ENCODE measurements around the gene FAM181B. TPM values are rescaled to one million over a fixed set of nuclear protein-coding genes. Genes with fewer than 3 reads are reported as not detected.

The FAM181B gene
- total RNA-seq, 2 experiments from 2014 or later, result not detected

DNA sequence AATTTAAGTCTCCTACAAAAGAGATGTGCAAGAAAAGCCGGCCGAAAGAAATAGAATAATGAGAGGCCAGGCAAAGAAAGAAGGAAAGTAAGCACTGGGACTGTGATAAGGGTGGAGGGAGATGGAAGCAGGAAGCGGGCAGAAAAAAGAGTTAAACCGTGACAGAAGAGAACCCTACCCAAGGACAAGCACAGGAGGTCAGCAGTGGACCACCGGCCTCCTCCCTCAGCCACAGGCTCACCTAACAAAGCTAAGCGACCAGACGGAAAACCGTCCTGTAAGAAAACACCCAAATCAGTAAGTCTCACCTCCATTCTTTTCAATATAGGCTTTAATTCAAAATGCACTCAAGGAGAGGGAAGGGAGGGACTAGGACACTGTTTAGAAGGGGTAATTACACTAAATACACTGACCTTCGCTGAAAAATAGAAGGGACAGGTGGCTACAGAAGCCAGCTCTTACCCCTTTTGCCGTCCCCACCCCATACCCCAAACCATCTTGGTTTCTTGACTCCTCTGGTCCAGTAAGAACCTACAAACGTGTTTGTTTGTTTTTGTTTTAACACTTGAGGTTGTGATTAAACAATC, 1.9 kb downstream of the FAM181B start:
- Mint-ChIP-seq H3K4me1 (ENCODE audit: low read depth) (no peaks in the 10 kb centered on the region), H3K9me3 (ENCODE audit: insufficient read depth) (no peaks in the 10 kb centered on the region), H3K27ac (no peak overlapping the region), H3K36me3 (ENCODE audit: low read depth) (no peaks in the 10 kb centered on the region), H3K4me3 (no peak overlapping the region), H3K27me3 (ENCODE audit: low read depth) (peaks cover 63% of the 10 kb centered on the region)
- no peak for ATAC-seq
- ChIA-PET CTCF (interaction anchor here (1.6 kb wide), 1 partner anchor 8 kb away, joined by 4 read pairs; no protein-coding TSS in a partner anchor), POLR2A (interaction anchor here (0.6 kb wide), 1 partner anchor 440 kb away, joined by 3 read pairs; no protein-coding TSS in a partner anchor)
- no peak for DNase-seq

DNA sequence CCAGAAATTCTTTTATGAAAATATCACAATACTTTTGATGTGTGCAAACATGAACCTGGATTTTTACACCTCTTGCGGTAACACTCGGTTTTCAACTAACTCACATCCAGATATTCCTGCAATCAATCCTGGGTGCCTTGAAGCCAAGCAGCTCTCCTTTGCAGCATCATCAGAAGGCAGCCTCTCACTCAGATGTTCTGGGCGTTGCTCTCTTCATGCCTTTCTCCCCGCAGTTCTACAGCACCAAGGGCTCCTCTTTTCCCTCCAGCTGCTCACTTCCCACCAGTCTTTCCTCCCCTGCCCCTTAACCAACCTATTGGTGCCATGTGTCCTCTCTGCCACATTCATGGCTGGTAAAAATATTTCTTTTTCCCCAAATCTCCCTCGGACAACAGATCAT, 2.9 kb downstream of the FAM181B start:
- CTCF ChIA-PET, result interaction anchor here (1.6 kb wide), 1 partner anchor 7 kb away, joined by 4 read pairs; no protein-coding TSS in a partner anchor
- Mint-ChIP-seq H3K9me3 (ENCODE audit: insufficient read depth) (no peaks in the 10 kb centered on the region), H3K4me3 (no peak overlapping the region), H3K36me3 (ENCODE audit: low read depth) (no peaks in the 10 kb centered on the region), H3K27me3 (ENCODE audit: low read depth) (peaks cover 60% of the 10 kb centered on the region), H3K27ac (no peak overlapping the region), H3K4me1 (ENCODE audit: low read depth) (no peaks in the 10 kb centered on the region)
- ATAC-seq, result no peak
- POLR2A ChIA-PET, result no interaction called here
- no peak for DNase-seq

DNA sequence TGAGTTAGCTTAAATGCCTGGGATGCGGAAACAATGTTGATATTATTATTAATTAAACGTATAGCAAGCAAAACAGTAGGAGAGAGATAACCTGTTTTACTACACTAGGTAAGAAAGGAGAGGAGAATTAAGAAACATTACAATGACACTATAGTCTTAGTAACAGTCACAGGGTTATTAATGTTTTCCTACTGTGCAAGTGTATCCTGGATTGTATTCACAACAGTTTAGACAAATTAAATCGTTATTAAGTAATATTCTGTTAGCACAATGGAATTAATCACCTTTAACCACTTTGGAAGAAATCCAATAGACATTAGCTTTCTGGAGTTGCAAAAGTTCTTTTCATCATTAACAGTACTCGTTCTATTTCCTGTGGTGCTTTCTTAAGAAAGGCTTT, 3.4 kb downstream of the FAM181B start:
- no peaks in the 10 kb centered on the region for H3K4me1 Mint-ChIP-seq (ENCODE audit: low read depth)
- DNase-seq (no peak), ATAC-seq (no peak)
- H3K9me3 Mint-ChIP-seq (ENCODE audit: insufficient read depth), result no peaks in the 10 kb centered on the region
- no peaks in the 10 kb centered on the region for H3K36me3 Mint-ChIP-seq (ENCODE audit: low read depth)
- no peak overlapping the region for H3K4me3 Mint-ChIP-seq
- POLR2A ChIA-PET, result no interaction called here
- CTCF ChIA-PET, result no interaction called here
- peaks cover 56% of the 10 kb centered on the region for H3K27me3 Mint-ChIP-seq (ENCODE audit: low read depth)
- H3K27ac Mint-ChIP-seq, result no peak overlapping the region

DNA sequence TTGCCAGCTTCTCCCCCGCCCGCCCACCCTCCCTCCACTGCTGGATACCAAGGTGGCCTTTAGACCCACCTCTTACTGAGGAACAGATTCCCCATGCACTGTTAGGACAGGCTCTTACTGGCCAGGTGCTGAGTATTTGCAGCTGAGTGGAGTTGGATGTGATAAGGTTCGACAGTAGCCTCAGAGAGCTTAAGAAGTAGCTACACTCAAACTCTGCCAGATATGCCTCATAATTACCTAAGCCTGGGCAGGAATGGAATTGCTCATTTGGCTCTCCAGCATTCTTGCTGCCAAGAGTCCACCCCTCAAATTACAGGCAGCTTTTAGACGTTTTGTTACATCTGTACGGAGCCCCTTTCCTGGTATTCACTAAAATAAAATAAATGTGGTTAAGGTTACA, 9.6 kb downstream of the FAM181B start:
- Mint-ChIP-seq H3K27me3 (ENCODE audit: low read depth) (peaks cover 17% of the 10 kb centered on the region), H3K4me1 (ENCODE audit: low read depth) (no peaks in the 10 kb centered on the region), H3K27ac (no peak overlapping the region), H3K4me3 (no peak overlapping the region), H3K9me3 (ENCODE audit: insufficient read depth) (no peaks in the 10 kb centered on the region), H3K36me3 (ENCODE audit: low read depth) (no peaks in the 10 kb centered on the region)
- DNase-seq (no peak), ATAC-seq (no peak)
- ChIA-PET CTCF (interaction anchor here (1.3 to 1.8 kb wide), 4 partner anchors 8 to 34 kb away, joined by 4 to 6 read pairs (median 4); partner anchors contain the start of gene FAM181B), POLR2A (no interaction called here)

DNA sequence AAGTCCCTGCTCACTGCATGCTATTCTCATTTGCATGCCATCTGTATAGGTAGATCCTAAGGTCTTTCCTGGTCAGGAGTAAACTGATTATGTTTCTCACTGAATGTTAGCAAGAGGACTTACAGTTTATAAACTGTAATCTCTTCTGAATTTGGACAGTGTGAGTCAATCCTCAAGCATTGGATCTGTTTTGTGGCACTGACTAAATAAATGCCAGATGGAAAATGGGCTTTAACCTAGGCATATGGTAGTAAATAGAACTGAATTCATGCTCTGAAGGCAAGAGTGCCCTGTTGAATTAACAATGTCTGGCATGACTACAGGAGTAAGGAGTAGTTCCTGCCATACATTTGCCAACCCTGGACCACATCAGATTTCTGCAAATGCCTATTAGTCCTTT, 11.4 kb downstream of the FAM181B start:
- Mint-ChIP-seq H3K9me3 (ENCODE audit: insufficient read depth) (no peaks in the 10 kb centered on the region), H3K4me3 (no peak overlapping the region), H3K27me3 (ENCODE audit: low read depth) (peaks cover 14% of the 10 kb centered on the region), H3K27ac (no peak overlapping the region), H3K36me3 (ENCODE audit: low read depth) (no peaks in the 10 kb centered on the region), H3K4me1 (ENCODE audit: low read depth) (no peaks in the 10 kb centered on the region)
- DNase-seq (no peak), ATAC-seq (no peak)
- ChIA-PET POLR2A (no interaction called here), CTCF (no interaction called here)

DNA sequence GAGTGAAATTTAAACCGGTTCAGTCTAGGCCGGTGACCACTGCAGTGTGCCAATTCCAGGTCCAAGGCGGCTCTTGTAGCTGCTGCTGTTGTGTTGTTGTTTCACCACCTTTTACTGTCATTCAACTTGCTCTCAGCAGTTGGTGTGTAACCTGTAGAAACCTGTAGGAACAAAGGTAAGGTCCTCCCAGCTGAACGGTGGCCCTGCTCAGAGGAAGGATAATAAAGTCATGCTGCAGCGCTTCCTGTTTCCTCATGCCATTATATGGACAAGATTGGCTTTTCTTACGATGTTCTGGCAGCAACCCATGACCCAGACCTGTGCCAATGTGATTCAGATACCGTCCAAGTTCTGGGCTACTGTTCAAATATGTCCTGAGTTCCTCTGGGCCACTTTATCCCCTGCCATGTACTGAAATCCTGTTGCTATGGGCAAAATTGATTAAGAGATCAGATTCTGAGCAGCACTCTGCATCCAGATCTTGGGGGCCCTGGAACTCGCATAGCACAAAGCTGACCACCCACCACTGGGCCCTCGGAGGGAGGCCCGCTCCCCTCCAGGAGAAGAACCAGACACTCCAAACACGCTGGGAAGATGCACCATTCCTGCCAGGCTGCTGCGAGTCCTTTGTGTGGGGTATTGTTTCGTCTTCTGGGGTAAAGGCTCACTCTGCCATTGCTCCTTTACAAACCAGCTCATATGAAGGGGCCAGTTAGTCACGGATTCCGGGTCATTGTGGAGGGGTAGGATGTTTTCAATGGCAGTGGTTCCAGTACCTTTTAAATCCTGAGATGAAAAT, 13.2 kb downstream of the FAM181B start:
- no peaks in the 10 kb centered on the region for H3K9me3 Mint-ChIP-seq (ENCODE audit: insufficient read depth)
- no peaks in the 10 kb centered on the region for H3K4me1 Mint-ChIP-seq (ENCODE audit: low read depth)
- no peak overlapping the region for H3K4me3 Mint-ChIP-seq
- ChIA-PET CTCF (interaction anchor here (0.7 to 1.6 kb wide), 6 partner anchors 10 to 1096 kb away, joined by 3 to 4 read pairs (median 4); partner anchors contain the start of gene DDIAS), POLR2A (interaction anchor here (0.6 kb wide), 1 partner anchor 777 kb away, joined by 4 read pairs; no protein-coding TSS in a partner anchor)
- H3K27ac Mint-ChIP-seq, result no peak overlapping the region
- H3K27me3 Mint-ChIP-seq (ENCODE audit: low read depth), result peaks cover 9% of the 10 kb centered on the region
- DNase-seq (no peak), ATAC-seq (no peak)
- H3K36me3 Mint-ChIP-seq (ENCODE audit: low read depth), result no peaks in the 10 kb centered on the region

DNA sequence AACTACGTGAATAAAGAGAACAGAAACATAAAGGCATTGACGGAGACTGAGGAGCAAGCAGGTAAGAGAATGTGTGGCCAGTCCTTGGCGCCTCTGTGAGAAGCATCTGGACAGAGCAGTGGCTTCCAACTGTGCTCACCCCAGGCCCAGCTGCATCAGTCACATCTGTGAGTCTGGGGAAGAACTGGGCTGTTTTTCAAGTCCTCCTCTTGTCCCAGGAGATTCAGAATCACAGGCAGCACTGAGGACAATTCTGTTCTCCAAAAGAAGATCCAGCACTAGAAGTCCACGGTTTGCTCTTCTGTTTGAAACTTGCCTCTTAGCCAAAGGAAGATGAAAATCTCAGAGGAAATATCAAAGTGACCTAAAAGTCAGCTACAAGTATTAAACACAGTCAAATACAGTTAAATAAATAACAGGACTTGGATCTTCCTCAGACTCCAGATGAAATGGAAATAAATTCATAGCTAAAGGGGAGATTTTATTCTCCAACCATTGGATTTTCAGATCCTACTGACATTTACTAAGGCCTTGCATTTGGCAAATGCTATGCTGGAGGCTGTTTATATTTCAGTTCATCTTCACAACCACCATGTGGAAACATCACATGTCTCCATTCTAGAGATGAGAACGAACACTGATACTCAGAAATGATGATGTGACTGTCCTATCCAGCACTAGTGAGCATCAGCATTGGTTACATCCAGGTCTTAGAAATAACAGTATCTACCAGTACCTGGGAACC, 14.1 kb downstream of the FAM181B start:
- Mint-ChIP-seq H3K9me3 (ENCODE audit: insufficient read depth) (no peaks in the 10 kb centered on the region), H3K27me3 (ENCODE audit: low read depth) (peaks cover 7% of the 10 kb centered on the region), H3K4me1 (ENCODE audit: low read depth) (no peaks in the 10 kb centered on the region), H3K4me3 (no peak overlapping the region), H3K36me3 (ENCODE audit: low read depth) (no peaks in the 10 kb centered on the region), H3K27ac (no peak overlapping the region)
- no peak for ATAC-seq
- POLR2A ChIA-PET, result no interaction called here
- CTCF ChIA-PET, result interaction anchor here (0.7 to 1.6 kb wide), 6 partner anchors 9 to 1097 kb away, joined by 3 to 4 read pairs (median 3); partner anchors contain the start of genes DDIAS and FAM181B
- DNase-seq, result no peak

DNA sequence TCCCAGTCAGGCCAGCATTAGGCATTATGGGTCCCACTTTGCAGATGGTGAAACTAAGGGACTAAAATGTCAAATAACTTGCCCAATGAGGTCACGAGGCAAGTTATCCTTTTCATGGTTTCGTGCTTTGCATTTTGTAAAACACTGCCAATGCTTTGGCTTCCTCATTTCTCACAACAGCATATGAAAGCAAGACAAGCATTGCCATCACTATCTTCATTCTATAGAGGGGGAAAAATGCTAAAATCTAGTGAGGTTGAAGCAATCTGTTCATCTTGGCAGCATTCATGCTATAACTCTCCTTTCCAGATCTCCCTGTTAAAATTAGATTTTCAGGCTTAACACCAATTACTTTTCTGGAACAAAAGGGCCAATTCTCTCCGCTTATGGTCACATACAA, 14.8 kb downstream of the FAM181B start:
- Mint-ChIP-seq H3K9me3 (ENCODE audit: insufficient read depth) (no peaks in the 10 kb centered on the region), H3K4me1 (ENCODE audit: low read depth) (no peaks in the 10 kb centered on the region), H3K36me3 (ENCODE audit: low read depth) (no peaks in the 10 kb centered on the region), H3K27me3 (ENCODE audit: low read depth) (peaks cover 7% of the 10 kb centered on the region), H3K27ac (no peak overlapping the region), H3K4me3 (no peak overlapping the region)
- no peak for DNase-seq
- no peak for ATAC-seq
- POLR2A ChIA-PET, result no interaction called here
- CTCF ChIA-PET, result interaction anchor here (0.7 to 2.1 kb wide), 4 partner anchors 8 to 1101 kb away, joined by 3 to 6 read pairs (median 4); no protein-coding TSS in a partner anchor

DNA sequence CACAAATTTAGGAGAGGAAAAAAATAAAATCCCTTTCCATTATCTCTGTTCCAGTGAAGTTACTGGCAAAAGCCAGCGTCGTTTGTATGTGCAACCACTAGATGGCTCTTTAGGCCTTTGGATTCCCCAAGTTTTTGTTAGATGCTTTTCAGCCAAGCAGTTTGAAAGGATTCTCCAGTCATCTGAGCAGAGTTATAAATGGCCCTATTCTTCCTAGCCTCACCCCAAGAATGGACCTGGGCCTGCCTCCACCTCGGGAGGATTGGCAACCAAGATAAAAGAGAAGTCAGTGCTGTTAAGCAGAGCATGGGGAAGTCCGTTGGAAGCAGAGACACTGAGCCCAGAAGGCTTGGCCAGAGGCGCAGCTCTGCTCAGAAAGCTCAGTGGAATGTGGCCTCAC, 15.4 kb downstream of the FAM181B start:
- peak; percentile 44 for DNase-seq
- ATAC-seq, result no peak
- CTCF ChIA-PET, result interaction anchor here (0.9 to 2.3 kb wide), 16 partner anchors 8 to 1101 kb away, joined by 3 to 11 read pairs (median 5); partner anchors contain the start of gene FAM181B
- H3K9me3 Mint-ChIP-seq (ENCODE audit: insufficient read depth), result no peaks in the 10 kb centered on the region
- H3K4me1 Mint-ChIP-seq (ENCODE audit: low read depth), result no peaks in the 10 kb centered on the region
- no peak overlapping the region for H3K4me3 Mint-ChIP-seq
- no peaks in the 10 kb centered on the region for H3K36me3 Mint-ChIP-seq (ENCODE audit: low read depth)
- H3K27ac Mint-ChIP-seq, result no peak overlapping the region
- H3K27me3 Mint-ChIP-seq (ENCODE audit: low read depth), result peaks cover 3% of the 10 kb centered on the region
- POLR2A ChIA-PET, result no interaction called here

DNA sequence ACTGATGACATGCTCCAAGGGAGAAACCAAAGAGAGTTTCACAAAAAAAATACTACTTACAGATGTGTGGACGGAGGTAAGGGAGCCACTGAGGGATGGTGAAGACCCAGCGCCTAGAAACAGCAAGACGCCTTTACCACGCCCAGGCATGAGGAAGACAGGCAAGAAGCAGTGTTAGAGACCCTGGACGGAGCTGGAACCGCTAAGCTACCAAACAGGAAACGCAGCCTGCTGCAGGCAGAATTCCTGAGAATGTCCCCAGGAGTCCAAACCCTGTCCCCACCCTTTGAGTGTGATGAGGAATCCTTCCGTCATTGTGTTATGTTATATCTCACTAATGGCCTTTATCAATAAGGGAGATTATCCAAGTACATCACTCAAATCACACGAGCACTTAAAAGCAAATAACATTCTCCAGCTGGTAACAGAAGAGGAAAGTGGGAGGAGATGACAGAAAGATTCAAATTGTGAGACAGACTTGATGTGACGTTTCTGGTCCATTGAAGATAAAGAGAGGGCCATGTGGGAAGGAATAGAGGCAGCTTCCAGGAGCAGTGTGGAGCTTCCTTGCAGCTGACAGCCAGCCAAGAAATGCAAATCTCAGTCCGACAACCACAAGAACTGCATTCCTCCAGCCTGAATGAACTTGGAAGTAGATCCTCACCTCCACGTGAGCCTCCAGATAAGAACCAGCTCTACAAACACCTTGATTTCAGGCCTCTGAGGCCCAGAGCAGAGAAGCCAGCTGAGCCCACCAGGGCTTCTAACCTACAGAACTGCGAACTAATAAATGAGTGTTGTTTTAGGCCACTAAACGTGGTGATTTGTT, 19.1 kb downstream of the FAM181B start:
- no peak for DNase-seq
- H3K36me3 Mint-ChIP-seq (ENCODE audit: low read depth), result no peaks in the 10 kb centered on the region
- no peak overlapping the region for H3K4me3 Mint-ChIP-seq
- H3K27me3 Mint-ChIP-seq (ENCODE audit: low read depth), result peaks cover 3% of the 10 kb centered on the region
- no peaks in the 10 kb centered on the region for H3K4me1 Mint-ChIP-seq (ENCODE audit: low read depth)
- no peak overlapping the region for H3K27ac Mint-ChIP-seq
- ChIA-PET POLR2A (no interaction called here), CTCF (interaction anchor here (1.2 to 1.7 kb wide), 2 partner anchors 9 to 153 kb away, joined by 4 to 5 read pairs; no protein-coding TSS in a partner anchor)
- ATAC-seq, result no peak
- no peaks in the 10 kb centered on the region for H3K9me3 Mint-ChIP-seq (ENCODE audit: insufficient read depth)

DNA sequence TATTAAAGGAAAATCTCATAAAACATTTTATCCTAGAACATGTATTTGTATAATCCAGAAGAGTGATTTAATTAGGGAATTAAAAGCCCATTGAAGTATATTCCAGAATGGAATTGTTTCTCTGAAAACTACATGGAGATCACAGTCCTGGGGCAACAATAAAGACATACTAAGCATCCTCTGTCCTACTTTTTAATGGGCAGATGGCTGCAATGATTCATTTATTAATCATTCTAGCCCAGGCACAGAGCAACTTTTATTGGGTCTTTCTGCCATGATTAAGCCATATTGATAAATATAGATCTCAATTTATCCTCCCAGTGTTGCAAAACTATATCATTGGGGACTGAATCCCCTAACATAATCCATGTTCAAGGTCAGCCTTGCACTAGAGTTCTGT, 22.0 kb downstream of the FAM181B start:
- ChIA-PET POLR2A (no interaction called here), CTCF (interaction anchor here (1.2 to 2.5 kb wide), 2 partner anchors 10 kb away, joined by 3 to 11 read pairs; no protein-coding TSS in a partner anchor)
- ATAC-seq (no peak), DNase-seq (no peak)
- Mint-ChIP-seq H3K36me3 (ENCODE audit: low read depth) (no peaks in the 10 kb centered on the region), H3K4me1 (ENCODE audit: low read depth) (no peaks in the 10 kb centered on the region), H3K4me3 (no peak overlapping the region), H3K27me3 (ENCODE audit: low read depth) (peaks cover 4% of the 10 kb centered on the region), H3K27ac (no peak overlapping the region), H3K9me3 (ENCODE audit: insufficient read depth) (no peaks in the 10 kb centered on the region)
